A549 (cell line): Measurements from ENCODE around the gene POU6F1. TPM values are rescaled to one million over a fixed set of nuclear protein-coding genes. Genes with fewer than 3 reads are reported as not detected.
A peak's percentile ranks its signal among the peaks of the same experiment; 100 is the strongest.

Experiments
- ATAC-seq, 2 experiments: fragments of 200-7000 bp in 1 of 2; fragments of >200 bp in 1 of 2; cut with Nextera tagmentation in 1 of 2; cut with Tn5 transposase in 1 of 2; 3 replicates each; pipeline versions ENCODE4 v1.8.0 to v1.9.1; 2018 to 2020; ENCODE audit warnings: mild to moderate bottlenecking in 1 of 2, moderate library complexity in 1 of 2
- CTCF ChIA-PET: fragments of 300-600 bp; sonication (Branson Sonifier 250); formaldehyde crosslinking; extraction: SDS; loops from one replicate; lab custom pipeline; 2021; ENCODE audit warnings: antibody characterized with exemption, inconsistent platforms; lab: Yijun Ruan, JAX
- POLR2A ChIA-PET: fragments of 350-600 bp; formaldehyde crosslinking; extraction: SDS; loops from one replicate; lab custom pipeline; 2021; ENCODE audit warnings: antibody characterized with exemption, inconsistent platforms; lab: Yijun Ruan, JAX
- DNase-seq, 2 experiments: peaks; one replicate each; pipeline versions ENCODE4 v3.0.0 to v3.0.0-alpha.2; 2011 to 2016; ENCODE audit warnings: low read depth in 1 of 2, low spot score in 1 of 2
- FAIRE-seq: peaks from 2 replicates; lab custom pipeline; 2011; peaks lifted over from hg19 to GRCh38; lab: Jason Lieb, UNC
- H3K27ac ChIP-seq, 2 experiments: fragments of >200 bp; sonication (Bioruptor Twin); formaldehyde crosslinking; 3 replicates each; pipeline ENCODE4 v1.5.1; 2016 to 2017
- H3K4me1 ChIP-seq: fragments of >200 bp; sonication (Bioruptor Twin); formaldehyde crosslinking; 3 replicates; pipeline ENCODE4 v1.6.1; 2016
- H3K4me2 ChIP-seq: fragments of >200 bp; sonication (Bioruptor Twin); formaldehyde crosslinking; 3 replicates; pipeline ENCODE4 v1.6.1; 2016
- H3K4me3 ChIP-seq: fragments of >200 bp; sonication (Bioruptor Twin); formaldehyde crosslinking; 3 replicates; pipeline ENCODE4 v1.5.1; 2016
- H3K9me3 ChIP-seq: fragments of >200 bp; sonication (Bioruptor Twin); formaldehyde crosslinking; 3 replicates; pipeline ENCODE4 v1.6.1; 2016
- CHD4 ChIP-seq: fragments of 200-600 bp; sonication (generic); IDR thresholded peaks from 2 replicates; pipeline ENCODE4 v1.6.1; 2016; ENCODE audit warnings: antibody characterized with exemption, mild to moderate bottlenecking, borderline replicate concordance
- EP300 ChIP-seq, 2 experiments: fragments of >200 bp; sonication (Bioruptor Twin); formaldehyde crosslinking; IDR thresholded peaks; 2 replicates in 1 of 2; 3 replicates in 1 of 2; pipeline ENCODE4 v1.6.1; 2016 to 2017
- ESRRA ChIP-seq: fragments of 150-350 bp; IDR thresholded peaks from 2 replicates; pipeline ENCODE4 v1.6.1; 2014; ENCODE audit warnings: mild to moderate bottlenecking, low read length, borderline replicate concordance
- FOSB ChIP-seq: fragments of 250-450 bp; sonication (Bioruptor Pico); IDR thresholded peaks from 2 replicates; pipeline ENCODE4 v1.5.0; 2020; ENCODE audit warnings: mild to moderate bottlenecking, moderate library complexity
- FOSL2 ChIP-seq, 2 experiments: fragments of 450-650 bp in 1 of 2; fragments of >200 bp in 1 of 2; sonication (Bioruptor Twin) in 1 of 2; formaldehyde crosslinking; IDR thresholded peaks; 2 replicates each; pipeline versions ENCODE4 v1.5.0 to v1.6.1; 2016 to 2020; ENCODE audit warnings: mild to moderate bottlenecking in 1 of 2, moderate library complexity in 1 of 2
- GATA3 ChIP-seq: IDR thresholded peaks from 2 replicates; pipeline ENCODE4 v1.6.1; 2012; ENCODE audit warnings: borderline replicate concordance
- HEYL ChIP-seq: fragments of 250-450 bp; sonication (Bioruptor Pico); IDR thresholded peaks from 2 replicates; pipeline ENCODE4 v1.8.0; 2021; ENCODE audit warnings: mild to moderate bottlenecking, moderate library complexity
- HOXA7 ChIP-seq: fragments of 250-450 bp; sonication (Bioruptor Pico); IDR thresholded peaks from 2 replicates; pipeline ENCODE4 v1.5.0; 2020; ENCODE audit warnings: mild to moderate bottlenecking, moderate library complexity
- KDM1A ChIP-seq: fragments of 200-600 bp; sonication (generic); IDR thresholded peaks from 2 replicates; pipeline ENCODE4 v1.6.1; 2016; ENCODE audit warnings: low read depth, mild to moderate bottlenecking
- KDM5A ChIP-seq: fragments of 200-600 bp; sonication (generic); IDR thresholded peaks from 2 replicates; pipeline ENCODE4 v1.6.1; 2016; ENCODE audit warnings: antibody characterized with exemption, mild to moderate bottlenecking
- MAZ ChIP-seq: fragments of 150-350 bp; IDR thresholded peaks from 2 replicates; pipeline ENCODE4 v1.6.1; 2014; ENCODE audit warnings: antibody characterized with exemption, low read depth, low read length, borderline replicate concordance
- MYC ChIP-seq: IDR thresholded peaks from 2 replicates; pipeline ENCODE4 v1.6.1; 2012; ENCODE audit warnings: mild to moderate bottlenecking, inconsistent platforms, low read length, improper control_type of control experiment, borderline replicate concordance
- RAD21 ChIP-seq, 2 experiments: fragments of >200 bp in 1 of 2; sonication (Bioruptor Twin) in 1 of 2; formaldehyde crosslinking in 1 of 2; IDR thresholded peaks in 1 of 2; conservative IDR thresholded peaks in 1 of 2; 2 replicates in 1 of 2; 3 replicates in 1 of 2; pipeline ENCODE4 v1.6.1; 2012 to 2018; ENCODE audit warnings: inconsistent platforms in 1 of 2
- RNF2 ChIP-seq: fragments of 200-600 bp; sonication (generic); IDR thresholded peaks from 2 replicates; pipeline ENCODE4 v1.6.1; 2016; ENCODE audit warnings: low read depth, mild to moderate bottlenecking, antibody characterized with exemption, moderate library complexity, borderline replicate concordance
- TFCP2L1 ChIP-seq: fragments of 250-450 bp; sonication (Bioruptor Pico); IDR thresholded peaks from 2 replicates; pipeline ENCODE4 v1.5.0; 2021; ENCODE audit warnings: mild to moderate bottlenecking
- ZC3H11A ChIP-seq: fragments of 450-650 bp; IDR thresholded peaks from 2 replicates; pipeline ENCODE4 v1.6.1; 2014; ENCODE audit warnings: antibody characterized with exemption, mild to moderate bottlenecking
- ZSCAN20 ChIP-seq: fragments of 250-450 bp; sonication (Bioruptor Pico); IDR thresholded peaks from 2 replicates; pipeline ENCODE4 v1.8.0; 2022; ENCODE audit warnings: mild to moderate bottlenecking, moderate library complexity
- WGBS: methylation state at CpG from one replicate; pipeline ENCODE4 v1.1.6; 2017; ENCODE audit errors: missing lambda C conversion rate; 5-methylcytosine and 5-hydroxymethylcytosine counted together
- polyA plus RNA-seq, 4 experiments: library from polyadenylated mRNA; depleted of rRNA in 3 of 4; stranded (reverse); fragments of >200 nt; fragmentation: RNase III in 1 of 4; extraction: RNeasy Plus Mini Kit Qiagen cat#74134 plus additional on column Dnase treatment in 1 of 4; gene quantifications; 2 replicates in 3 of 4; 3 replicates in 1 of 4; pipeline ENCODE4 v1.2.3, GENCODE V29; 2011 to 2017
- TF ChIP-seq, protein P1 (sequence below): IDR thresholded peaks from 2 replicates; pipeline ENCODE4 v1.6.1; 2012
- TF ChIP-seq, protein P2 (sequence below): IDR thresholded peaks from 2 replicates; pipeline ENCODE4 v1.6.1; 2012; ENCODE audit warnings: low read depth, borderline replicate concordance
- TF ChIP-seq, protein P3 (sequence below): fragments of 450-650 bp; IDR thresholded peaks from 2 replicates; pipeline ENCODE4 v1.6.1; 2014; ENCODE audit warnings: antibody characterized with exemption
- TF ChIP-seq, protein P4 (sequence below): fragments of 150-350 bp; IDR thresholded peaks from 2 replicates; pipeline ENCODE4 v1.6.1; 2014; ENCODE audit warnings: low read depth, mild to moderate bottlenecking, low read length
- TF ChIP-seq, protein P5 (sequence below): IDR thresholded peaks from 2 replicates; pipeline ENCODE4 v1.6.1; 2012
- TF ChIP-seq, protein P6 (sequence below): fragments of >200 bp; sonication (Bioruptor Twin); formaldehyde crosslinking; IDR thresholded peaks from 3 replicates; pipeline ENCODE4 v1.5.1; 2016

Gene POU6F1
- polyA plus RNA-seq, 2 of the 4 experiments (the other 2 are of a cell fraction), result 0.58 to 1.3 TPM

DNA sequence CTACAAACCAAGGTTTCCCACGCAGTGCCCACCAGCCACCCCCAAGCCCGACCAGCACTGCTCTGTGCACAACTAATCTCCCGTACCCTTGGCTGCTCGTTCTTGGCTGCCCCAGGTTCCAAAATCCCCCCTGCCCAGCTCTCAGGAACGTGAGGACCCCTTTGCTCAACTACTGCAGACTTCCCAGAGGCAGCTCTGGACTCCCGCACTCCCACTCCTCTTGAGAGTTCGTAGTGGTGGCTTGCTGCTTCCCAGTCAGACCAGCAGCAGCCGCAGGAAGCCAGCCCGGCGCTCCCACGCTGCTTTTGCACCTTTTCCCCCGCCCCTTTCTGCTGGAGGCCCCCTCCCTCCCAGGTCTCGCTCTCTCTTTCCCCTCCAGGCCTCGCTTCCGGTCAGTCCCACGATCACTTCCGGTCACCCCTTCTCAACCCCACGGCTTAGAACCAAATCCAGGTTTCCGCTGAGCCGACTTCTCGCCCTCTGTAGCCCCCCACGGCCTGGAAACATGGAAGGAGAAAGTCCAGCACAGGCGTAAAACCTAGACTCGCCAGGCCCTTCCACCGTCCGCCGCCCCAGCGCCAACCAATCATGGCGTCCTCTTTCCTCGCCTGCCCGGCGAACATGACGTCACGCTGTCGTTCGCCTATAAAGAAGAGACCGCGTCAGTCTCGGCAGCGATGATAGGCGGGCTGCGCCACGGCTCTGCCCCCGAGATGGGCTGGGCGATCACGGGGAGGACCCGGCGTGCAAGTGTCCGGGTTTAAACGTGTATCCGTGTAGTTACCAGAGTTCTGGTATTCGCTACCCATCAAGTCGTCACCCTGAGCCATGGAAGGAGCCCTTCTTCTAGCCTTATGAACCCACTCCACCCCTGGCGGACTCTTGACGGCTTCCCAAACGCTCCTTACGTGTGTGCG is 45.1 kb downstream of the POU6F1 start, which contains the start of gene TFCP2 (continued):
- TF ChIP-seq, protein P1, sequence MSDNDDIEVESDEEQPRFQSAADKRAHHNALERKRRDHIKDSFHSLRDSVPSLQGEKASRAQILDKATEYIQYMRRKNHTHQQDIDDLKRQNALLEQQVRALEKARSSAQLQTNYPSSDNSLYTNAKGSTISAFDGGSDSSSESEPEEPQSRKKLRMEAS, result peak; percentile 81
- TF ChIP-seq, protein P2, sequence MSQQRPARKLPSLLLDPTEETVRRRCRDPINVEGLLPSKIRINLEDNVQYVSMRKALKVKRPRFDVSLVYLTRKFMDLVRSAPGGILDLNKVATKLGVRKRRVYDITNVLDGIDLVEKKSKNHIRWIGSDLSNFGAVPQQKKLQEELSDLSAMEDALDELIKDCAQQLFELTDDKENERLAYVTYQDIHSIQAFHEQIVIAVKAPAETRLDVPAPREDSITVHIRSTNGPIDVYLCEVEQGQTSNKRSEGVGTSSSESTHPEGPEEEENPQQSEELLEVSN, result peak; percentile 45; the same call in 1 of the 2 replicates
- TF ChIP-seq, protein P3, sequence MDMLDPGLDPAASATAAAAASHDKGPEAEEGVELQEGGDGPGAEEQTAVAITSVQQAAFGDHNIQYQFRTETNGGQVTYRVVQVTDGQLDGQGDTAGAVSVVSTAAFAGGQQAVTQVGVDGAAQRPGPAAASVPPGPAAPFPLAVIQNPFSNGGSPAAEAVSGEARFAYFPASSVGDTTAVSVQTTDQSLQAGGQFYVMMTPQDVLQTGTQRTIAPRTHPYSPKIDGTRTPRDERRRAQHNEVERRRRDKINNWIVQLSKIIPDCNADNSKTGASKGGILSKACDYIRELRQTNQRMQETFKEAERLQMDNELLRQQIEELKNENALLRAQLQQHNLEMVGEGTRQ, result peak; percentile 66
- TF ChIP-seq MYC, result peak; percentile 48; the same call in 1 of the 2 replicates
- TF ChIP-seq FOSL2 (IDR thresholded peaks at IDR 0.05), result no peak
- TF ChIP-seq FOSL2 (CRISPR knock-in tag; IDR thresholded peaks at IDR 0.05), result peak; percentile 60; the same call in 1 of the 2 replicates
- TF ChIP-seq, all 56 proteins: peak for 13

DNA sequence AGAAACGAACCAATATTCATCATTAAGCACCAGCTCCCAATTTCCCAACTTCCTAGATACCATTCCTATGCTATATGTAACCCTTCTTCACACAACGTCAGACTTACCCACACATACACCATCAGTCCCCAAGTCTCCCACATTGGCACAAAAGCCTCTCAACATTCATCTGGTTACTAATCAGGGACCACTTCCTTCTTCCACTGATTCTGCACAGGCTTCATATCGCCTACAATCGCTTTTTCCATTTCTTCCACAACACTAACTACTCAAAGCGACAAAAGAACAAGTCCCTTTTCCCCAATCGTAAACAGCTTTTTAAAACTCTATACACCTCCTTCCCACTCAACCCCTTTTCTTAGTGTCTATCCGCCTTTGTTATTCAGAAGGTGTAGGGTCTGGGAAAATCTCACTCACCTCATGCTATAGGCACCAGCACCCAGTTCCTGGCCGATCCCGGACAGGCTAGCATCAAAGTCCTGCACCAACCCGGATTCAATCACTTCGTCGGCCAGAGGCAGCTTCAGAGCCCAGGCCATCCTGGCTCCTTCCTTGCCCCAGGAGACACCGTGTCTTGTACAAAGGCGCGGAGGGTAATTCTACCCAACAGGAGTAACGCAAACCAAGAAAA is 45.9 kb downstream of the POU6F1 start:
- H3K4me1 ChIP-seq, result peaks cover 6% of the 10 kb centered on the region; the same call in 1 of the 3 replicates
- peak overlapping the region; percentile 95 for H3K4me2 ChIP-seq
- no peak for TF ChIP-seq GATA3
- no peak for TF ChIP-seq RAD21 (conservative IDR thresholded peaks at IDR 0.05 in 1 of 2, IDR thresholded peaks at IDR 0.05 in 1 of 2)
- no peak for TF ChIP-seq ESRRA
- no peak for TF ChIP-seq KDM1A
- TF ChIP-seq HOXA7 (CRISPR knock-in tag), result no peak
- TF ChIP-seq, protein P4, sequence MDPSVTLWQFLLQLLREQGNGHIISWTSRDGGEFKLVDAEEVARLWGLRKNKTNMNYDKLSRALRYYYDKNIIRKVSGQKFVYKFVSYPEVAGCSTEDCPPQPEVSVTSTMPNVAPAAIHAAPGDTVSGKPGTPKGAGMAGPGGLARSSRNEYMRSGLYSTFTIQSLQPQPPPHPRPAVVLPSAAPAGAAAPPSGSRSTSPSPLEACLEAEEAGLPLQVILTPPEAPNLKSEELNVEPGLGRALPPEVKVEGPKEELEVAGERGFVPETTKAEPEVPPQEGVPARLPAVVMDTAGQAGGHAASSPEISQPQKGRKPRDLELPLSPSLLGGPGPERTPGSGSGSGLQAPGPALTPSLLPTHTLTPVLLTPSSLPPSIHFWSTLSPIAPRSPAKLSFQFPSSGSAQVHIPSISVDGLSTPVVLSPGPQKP, result no peak
- TF ChIP-seq CHD4, result no peak
- no peak for TF ChIP-seq ZC3H11A
- peak overlapping the region; percentile 94 to 97 for H3K27ac ChIP-seq
- H3K4me3 ChIP-seq, result peak overlapping the region; percentile 70
- DNase-seq (no peak), FAIRE-seq (no peak), ATAC-seq (peak; percentile 25 to 46; a peak in 4 of 6 replicates)
- POLR2A ChIA-PET, result interaction anchor here (1.0 to 1.7 kb wide), 2 partner anchors 46 to 89 kb away, joined by 3 to 9 read pairs; partner anchors contain the start of genes CSRNP2 and POU6F1
- WGBS, result 15% methylated on average over 14 of the region's 16 CpGs
- CTCF ChIA-PET, result interaction anchor here (0.5 to 1.3 kb wide), 3 partner anchors 40 to 555 kb away, joined by 3 to 4 read pairs (median 3); partner anchors contain the start of gene POU6F1
- no peaks in the 10 kb centered on the region for H3K9me3 ChIP-seq

DNA sequence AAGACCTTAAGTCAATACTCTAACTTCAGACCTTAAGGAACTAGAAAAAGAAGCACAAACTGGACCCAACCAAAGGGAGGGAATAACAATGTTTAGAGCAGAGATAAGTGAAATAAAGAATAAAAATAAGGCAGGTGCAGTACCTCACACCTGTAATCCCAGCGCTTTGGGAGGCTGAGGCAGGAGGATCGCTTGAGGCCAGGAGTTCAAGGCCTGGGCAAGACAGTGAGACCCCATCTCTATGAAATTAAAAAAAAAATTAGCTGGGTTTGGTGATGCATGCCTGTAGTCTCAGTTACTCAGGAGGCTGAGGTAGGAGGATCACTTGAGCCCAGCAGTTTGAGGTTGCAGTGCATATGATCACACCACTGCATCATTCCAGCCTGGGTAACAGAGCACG is 54.1 kb downstream of the POU6F1 start:
- no peak for DNase-seq
- Histone ChIP-seq H3K9me3 (no peaks in the 10 kb centered on the region), H3K4me3 (no peak overlapping the region), H3K4me2 (no peak overlapping the region), H3K27ac (no peak overlapping the region), H3K4me1 (peaks cover 12% of the 10 kb centered on the region; the same call in 2 of the 3 replicates)
- ChIA-PET POLR2A (no interaction called here), CTCF (no interaction called here)
- ATAC-seq, result no peak
- 98% methylated on average over 3 of the region's 3 CpGs for WGBS
- no peak for FAIRE-seq
- TF ChIP-seq TFCP2L1 (no peak), HEYL (CRISPR knock-in tag) (no peak), ZSCAN20 (no peak), MAZ (no peak), RNF2 (no peak), KDM1A (no peak), EP300 (IDR thresholded peaks at IDR 0.05) (no peak), FOSB (no peak), KDM5A (no peak)
- TF ChIP-seq, protein P1, result no peak
- TF ChIP-seq, protein P5, sequence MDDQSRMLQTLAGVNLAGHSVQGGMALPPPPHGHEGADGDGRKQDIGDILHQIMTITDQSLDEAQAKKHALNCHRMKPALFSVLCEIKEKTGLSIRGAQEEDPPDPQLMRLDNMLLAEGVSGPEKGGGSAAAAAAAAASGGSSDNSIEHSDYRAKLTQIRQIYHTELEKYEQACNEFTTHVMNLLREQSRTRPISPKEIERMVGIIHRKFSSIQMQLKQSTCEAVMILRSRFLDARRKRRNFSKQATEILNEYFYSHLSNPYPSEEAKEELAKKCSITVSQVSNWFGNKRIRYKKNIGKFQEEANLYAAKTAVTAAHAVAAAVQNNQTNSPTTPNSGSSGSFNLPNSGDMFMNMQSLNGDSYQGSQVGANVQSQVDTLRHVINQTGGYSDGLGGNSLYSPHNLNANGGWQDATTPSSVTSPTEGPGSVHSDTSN, result no peak
- TF ChIP-seq, protein P2, result no peak
- TF ChIP-seq, protein P6, sequence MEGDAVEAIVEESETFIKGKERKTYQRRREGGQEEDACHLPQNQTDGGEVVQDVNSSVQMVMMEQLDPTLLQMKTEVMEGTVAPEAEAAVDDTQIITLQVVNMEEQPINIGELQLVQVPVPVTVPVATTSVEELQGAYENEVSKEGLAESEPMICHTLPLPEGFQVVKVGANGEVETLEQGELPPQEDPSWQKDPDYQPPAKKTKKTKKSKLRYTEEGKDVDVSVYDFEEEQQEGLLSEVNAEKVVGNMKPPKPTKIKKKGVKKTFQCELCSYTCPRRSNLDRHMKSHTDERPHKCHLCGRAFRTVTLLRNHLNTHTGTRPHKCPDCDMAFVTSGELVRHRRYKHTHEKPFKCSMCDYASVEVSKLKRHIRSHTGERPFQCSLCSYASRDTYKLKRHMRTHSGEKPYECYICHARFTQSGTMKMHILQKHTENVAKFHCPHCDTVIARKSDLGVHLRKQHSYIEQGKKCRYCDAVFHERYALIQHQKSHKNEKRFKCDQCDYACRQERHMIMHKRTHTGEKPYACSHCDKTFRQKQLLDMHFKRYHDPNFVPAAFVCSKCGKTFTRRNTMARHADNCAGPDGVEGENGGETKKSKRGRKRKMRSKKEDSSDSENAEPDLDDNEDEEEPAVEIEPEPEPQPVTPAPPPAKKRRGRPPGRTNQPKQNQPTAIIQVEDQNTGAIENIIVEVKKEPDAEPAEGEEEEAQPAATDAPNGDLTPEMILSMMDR, result no peak
